GM10248 (cell line): ENCODE data around the gene PER3.

Experiments
- CTCF ChIA-PET: fragments of 300-600 bp; sonication (Branson Sonifier 250); formaldehyde crosslinking; extraction: SDS; loops from one replicate; lab custom pipeline; 2021; ENCODE audit warnings: antibody characterized with exemption; lab: Yijun Ruan, JAX
- POLR2A ChIA-PET: fragments of 350-650 bp; sonication (Branson Sonifier 250); formaldehyde crosslinking; extraction: SDS; loops from one replicate; lab custom pipeline; 2020; ENCODE audit warnings: antibody characterized with exemption; lab: Yijun Ruan, JAX
- DNase-seq: peaks from one replicate; pipeline ENCODE4 v3.0.0; 2012; ENCODE audit errors: extremely low spot score
- TF ChIP-seq, protein P1 (sequence below): IDR thresholded peaks from 2 replicates; pipeline ENCODE4 v1.5.1; 2012; ENCODE audit warnings: mild to moderate bottlenecking, low read depth; ENCODE audit errors: extremely low read depth, missing control alignments, control extremely low read depth

PER3 gene

DNA sequence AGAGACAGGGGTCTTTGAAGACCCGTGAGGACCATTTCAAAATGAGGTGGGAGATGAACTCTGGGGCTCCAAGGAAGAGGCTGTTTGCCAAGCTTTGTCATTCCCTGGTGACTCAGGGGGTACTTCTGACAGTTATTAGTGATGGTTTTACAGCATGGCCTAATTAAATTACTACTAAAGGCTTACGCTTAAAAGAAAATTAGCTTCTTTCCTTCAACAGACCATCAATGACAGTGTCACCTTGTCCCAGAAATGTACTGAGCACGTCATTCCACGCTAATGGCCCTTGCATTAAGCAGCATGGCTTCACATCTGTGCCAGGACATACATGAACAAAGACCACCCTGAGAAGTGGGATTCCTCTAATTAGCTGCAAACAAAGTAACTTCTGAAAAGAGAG is 73.9 kb downstream of the PER3 start:
- ChIA-PET CTCF (interaction anchor here (1.0 to 1.4 kb wide), 2 partner anchors 11 to 107 kb away, joined by 3 read pairs; no protein-coding TSS in a partner anchor), POLR2A (no interaction called here)
- TF ChIP-seq, protein P1, sequence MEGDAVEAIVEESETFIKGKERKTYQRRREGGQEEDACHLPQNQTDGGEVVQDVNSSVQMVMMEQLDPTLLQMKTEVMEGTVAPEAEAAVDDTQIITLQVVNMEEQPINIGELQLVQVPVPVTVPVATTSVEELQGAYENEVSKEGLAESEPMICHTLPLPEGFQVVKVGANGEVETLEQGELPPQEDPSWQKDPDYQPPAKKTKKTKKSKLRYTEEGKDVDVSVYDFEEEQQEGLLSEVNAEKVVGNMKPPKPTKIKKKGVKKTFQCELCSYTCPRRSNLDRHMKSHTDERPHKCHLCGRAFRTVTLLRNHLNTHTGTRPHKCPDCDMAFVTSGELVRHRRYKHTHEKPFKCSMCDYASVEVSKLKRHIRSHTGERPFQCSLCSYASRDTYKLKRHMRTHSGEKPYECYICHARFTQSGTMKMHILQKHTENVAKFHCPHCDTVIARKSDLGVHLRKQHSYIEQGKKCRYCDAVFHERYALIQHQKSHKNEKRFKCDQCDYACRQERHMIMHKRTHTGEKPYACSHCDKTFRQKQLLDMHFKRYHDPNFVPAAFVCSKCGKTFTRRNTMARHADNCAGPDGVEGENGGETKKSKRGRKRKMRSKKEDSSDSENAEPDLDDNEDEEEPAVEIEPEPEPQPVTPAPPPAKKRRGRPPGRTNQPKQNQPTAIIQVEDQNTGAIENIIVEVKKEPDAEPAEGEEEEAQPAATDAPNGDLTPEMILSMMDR, result no peak
- no peak for DNase-seq

DNA sequence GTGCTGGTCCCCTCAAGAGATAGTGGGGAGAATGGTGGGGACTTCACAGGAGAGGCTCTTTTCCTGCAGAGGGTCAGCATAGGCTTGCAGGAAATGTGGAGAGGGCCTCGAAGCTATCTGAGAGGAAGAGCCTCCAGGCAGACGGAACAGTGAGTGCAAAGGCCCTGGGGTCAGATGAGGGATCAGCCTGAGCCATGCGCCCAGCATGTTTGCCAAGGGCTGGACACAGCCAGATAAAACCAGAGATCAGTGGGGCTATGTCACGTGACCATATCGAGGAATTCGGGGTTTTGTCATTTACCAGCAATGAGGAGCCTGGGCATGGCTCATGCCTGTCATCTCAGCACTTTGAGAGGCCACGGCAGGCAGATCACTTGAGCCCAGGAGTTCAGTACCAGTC is 75.3 kb downstream of the PER3 start:
- no peak for DNase-seq
- TF ChIP-seq, protein P1, result no peak
- ChIA-PET POLR2A (no interaction called here), CTCF (interaction anchor here (1.4 kb wide), 1 partner anchor 13 kb away, joined by 4 read pairs; no protein-coding TSS in a partner anchor)

DNA sequence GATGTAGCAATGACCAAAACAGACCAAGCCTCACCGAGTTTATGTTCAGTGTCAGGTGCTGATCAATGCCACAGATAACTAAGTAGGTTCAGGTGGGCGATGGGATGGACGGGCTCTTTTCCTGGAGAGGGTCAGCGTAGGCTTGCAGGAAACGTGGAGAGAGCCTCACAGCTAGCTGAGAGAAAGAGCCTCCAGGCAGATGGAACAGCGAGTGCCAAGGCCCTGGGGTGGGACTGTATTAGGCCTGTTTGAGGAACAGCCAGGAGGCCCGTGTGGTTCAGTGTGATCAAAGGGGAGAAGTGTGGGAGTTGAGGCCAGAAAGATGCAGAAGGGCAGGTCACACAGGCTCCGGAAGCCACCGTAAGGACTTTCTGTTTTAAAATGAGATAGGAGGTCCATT is 76.0 kb downstream of the PER3 start:
- TF ChIP-seq, protein P1, result no peak
- no peak for DNase-seq
- ChIA-PET POLR2A (no interaction called here), CTCF (no interaction called here)

DNA sequence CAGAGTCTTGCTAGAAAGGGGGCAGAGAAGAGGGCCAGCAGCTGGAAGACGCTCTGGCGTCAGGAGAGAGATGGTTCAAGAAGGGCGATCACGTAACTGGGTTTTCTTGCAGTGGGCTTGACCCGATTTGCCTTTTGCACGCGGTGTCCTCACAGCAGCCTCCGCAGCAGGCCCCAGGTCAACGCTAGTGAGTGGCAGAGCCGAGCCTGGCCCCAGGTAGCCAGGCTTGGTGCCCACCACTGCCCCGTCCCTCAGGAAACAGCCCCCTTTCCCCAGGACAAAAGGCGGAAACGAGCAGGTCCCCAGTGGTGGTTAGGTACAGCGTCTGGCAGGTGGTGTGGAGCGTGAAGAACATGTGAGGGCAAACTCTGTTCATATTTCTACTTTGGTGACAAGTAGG is 77.4 kb downstream of the PER3 start:
- TF ChIP-seq, protein P1, result no peak
- ChIA-PET POLR2A (no interaction called here), CTCF (no interaction called here)
- DNase-seq, result no peak

DNA sequence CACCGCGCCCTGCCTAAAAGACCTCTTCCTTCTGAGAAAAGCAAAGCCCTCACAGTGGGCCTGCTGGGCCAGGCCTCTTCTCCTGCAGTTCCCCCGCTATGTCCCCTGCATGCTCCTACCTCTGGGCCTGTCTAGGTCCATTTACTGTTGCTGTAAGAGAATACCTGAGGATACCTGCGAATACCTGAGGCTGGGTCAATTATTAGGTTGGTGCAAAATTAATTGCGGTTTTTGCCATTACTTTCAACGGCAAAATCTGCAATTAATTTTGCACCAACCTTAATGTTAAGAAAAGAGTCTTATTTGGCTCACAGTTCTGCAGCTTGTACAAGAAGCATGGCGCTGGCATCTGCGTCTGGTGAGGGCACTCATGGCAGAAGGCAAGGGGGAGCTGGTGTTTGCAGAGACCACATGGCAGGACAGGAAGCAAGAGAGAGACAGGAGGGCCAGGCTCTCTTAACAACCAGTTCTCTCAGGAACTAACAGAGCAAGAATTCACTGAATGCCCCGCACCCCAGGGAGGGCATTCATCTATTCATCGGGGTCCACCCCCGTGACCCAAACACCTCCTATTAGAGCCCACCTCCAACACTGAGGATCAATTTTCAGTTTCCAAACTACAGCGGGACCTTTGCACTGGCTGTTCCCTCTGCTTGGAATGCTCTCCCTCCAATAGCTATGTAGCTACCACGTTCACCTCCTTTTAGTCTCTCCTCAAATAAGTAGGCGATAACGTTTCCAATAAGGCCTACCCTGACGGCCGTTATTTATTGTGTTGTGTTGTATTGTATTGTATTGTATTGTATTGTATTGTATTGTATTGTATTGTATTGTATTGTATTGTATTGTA is 78.3 kb downstream of the PER3 start:
- ChIA-PET CTCF (no interaction called here), POLR2A (no interaction called here)
- no peak for DNase-seq
- TF ChIP-seq, protein P1, result no peak

DNA sequence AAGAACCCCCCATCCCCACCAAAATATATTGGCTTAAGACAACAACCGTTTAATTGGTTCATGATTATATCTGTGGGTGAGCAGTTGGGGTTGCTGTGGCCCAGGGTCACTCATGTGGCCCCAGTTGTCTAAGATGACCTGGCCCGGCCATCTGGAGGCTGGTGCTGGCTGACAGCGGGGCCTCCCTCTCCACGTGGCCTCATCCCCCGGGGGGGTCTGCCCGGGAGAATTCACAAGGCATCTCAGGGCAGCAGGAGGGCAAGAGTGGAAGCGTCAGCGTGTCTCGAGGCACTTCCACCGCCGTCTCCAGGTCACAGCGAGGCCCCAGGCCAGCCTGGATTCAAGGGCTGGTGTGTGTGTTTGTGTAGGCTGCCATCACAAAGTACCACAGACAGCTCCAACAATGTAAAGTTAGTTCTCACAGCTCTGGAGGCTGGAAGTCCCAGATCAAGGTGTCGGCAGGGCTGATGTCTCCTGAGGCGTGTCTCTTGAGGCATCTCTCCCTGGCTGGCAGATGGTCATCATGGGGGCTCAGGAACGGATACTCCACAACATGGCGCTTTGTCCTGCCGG is 79.8 kb downstream of the PER3 start:
- ChIA-PET CTCF (no interaction called here), POLR2A (no interaction called here)
- TF ChIP-seq, protein P1, result no peak
- DNase-seq, result no peak
